IPS-11a (cell line): ENCODE measurements around the gene INPP5D.

Experiments
- H3K4me3 ChIP-seq: one replicate; pipeline ENCODE4 v1.5.1; 2013; ENCODE audit warnings: low read depth, low read length, control low read depth

The INPP5D gene

GRCh38 chr2:233201258-233202013 lies 141.3 kb downstream of the INPP5D start:
- H3K4me3 ChIP-seq: no peak overlapping the region

- no peak overlapping the region for H3K4me3 ChIP-seq
Observed at GRCh38 chr2:233202531-233202944, 142.4 kb downstream of the INPP5D start.

GRCh38 chr2:233203060-233203459 lies 142.9 kb downstream of the INPP5D start:
- H3K4me3 ChIP-seq: no peak overlapping the region

- no peak overlapping the region for H3K4me3 ChIP-seq
Observed at GRCh38 chr2:233204286-233204936, 144.3 kb downstream of the INPP5D start.

GRCh38 chr2:233208382-233209116 lies 148.4 kb downstream of the INPP5D start:
- H3K4me3 ChIP-seq: no peak overlapping the region

- no peak overlapping the region for H3K4me3 ChIP-seq
Observed at GRCh38 chr2:233209117-233209532, 149.0 kb downstream of the INPP5D start.

- no peak overlapping the region for H3K4me3 ChIP-seq
Observed at GRCh38 chr2:233209533-233210171, 149.5 kb downstream of the INPP5D start.

GRCh38 chr2:233210281-233210680 lies 150.1 kb downstream of the INPP5D start:
- no peak overlapping the region for H3K4me3 ChIP-seq

GRCh38 chr2:233210843-233211547 lies 150.9 kb downstream of the INPP5D start:
- no peak overlapping the region for H3K4me3 ChIP-seq

GRCh38 chr2:233211548-233211895 lies 151.4 kb downstream of the INPP5D start:
- no peak overlapping the region for H3K4me3 ChIP-seq

- no peak overlapping the region for H3K4me3 ChIP-seq
Observed at GRCh38 chr2:233213011-233213410, 152.9 kb downstream of the INPP5D start.

GRCh38 chr2:233213975-233214374 lies 153.8 kb downstream of the INPP5D start:
- no peak overlapping the region for H3K4me3 ChIP-seq

- no peak overlapping the region for H3K4me3 ChIP-seq
Observed at GRCh38 chr2:233217892-233218377, 157.8 kb downstream of the INPP5D start.

GRCh38 chr2:233218836-233219235 lies 158.7 kb downstream of the INPP5D start:
- H3K4me3 ChIP-seq: no peak overlapping the region

- no peak overlapping the region for H3K4me3 ChIP-seq
Observed at GRCh38 chr2:233219848-233220247, 159.7 kb downstream of the INPP5D start.

- H3K4me3 ChIP-seq: no peak overlapping the region
Observed at GRCh38 chr2:233221378-233222063, 161.4 kb downstream of the INPP5D start.

- no peak overlapping the region for H3K4me3 ChIP-seq
Observed at GRCh38 chr2:233223059-233223894, 163.1 kb downstream of the INPP5D start.

GRCh38 chr2:233225230-233226068 lies 165.3 kb downstream of the INPP5D start:
- H3K4me3 ChIP-seq: no peak overlapping the region
